Neural cell (in vitro differentiated cells): ENCODE results near the gene MPHOSPH9. TPM values are rescaled to one million over a fixed set of nuclear protein-coding genes. Genes with fewer than 3 reads are reported as not detected.

ENCODE experiments used
- H2AFZ ChIP-seq: fragments of 200-600, 300-800 bp; sonication (generic), shearing (Covaris generic); 2 replicates; pipeline ENCODE4 v1.6.0; 2014; ENCODE audit warnings: low read depth, mild to moderate bottlenecking, antibody characterized with exemption, low read length, moderate library complexity
- H3F3A ChIP-seq: fragments of 200-600 bp; shearing (Covaris generic); 2 replicates; pipeline ENCODE4 v1.6.1; 2016; ENCODE audit warnings: mild to moderate bottlenecking, moderate library complexity, mixed read lengths, antibody characterized with exemption, low read length; ENCODE audit not compliant: insufficient read depth, poor library complexity, severe bottlenecking
- H3K27ac ChIP-seq: fragments of 200-600, 300-800 bp; sonication (generic), shearing (Covaris generic); 2 replicates; pipeline ENCODE4 v1.5.1; 2014; ENCODE audit warnings: mild to moderate bottlenecking, low read length, moderate library complexity
- H3K27me3 ChIP-seq: fragments of 300-800, 200-600 bp; sonication (generic), shearing (Covaris generic); 2 replicates; pipeline ENCODE4 v1.6.0; 2014; ENCODE audit warnings: mild to moderate bottlenecking, low read depth, low read length, moderate library complexity; ENCODE audit not compliant: insufficient read depth
- H3K36me3 ChIP-seq: fragments of 300-800, 200-600 bp; sonication (generic), shearing (Covaris generic); 2 replicates; pipeline ENCODE4 v1.5.1; 2014; ENCODE audit warnings: mild to moderate bottlenecking, antibody characterized with exemption, low read length, moderate library complexity; ENCODE audit not compliant: insufficient read depth
- H3K4me2 ChIP-seq: fragments of 300-800, 200-600 bp; sonication (generic), shearing (Covaris generic); 2 replicates; pipeline ENCODE4 v1.6.0; 2014; ENCODE audit warnings: mild to moderate bottlenecking, low read length
- H3K4me3 ChIP-seq: fragments of 300-800, 200-600 bp; sonication (generic), shearing (Covaris generic); 2 replicates; pipeline ENCODE4 v1.5.1; 2014; ENCODE audit warnings: mild to moderate bottlenecking, low read length, moderate library complexity
- H3K79me2 ChIP-seq: fragments of 200-600 bp; shearing (Covaris generic); replicated peaks from 2 replicates; pipeline ENCODE4 v1.6.0; 2014; ENCODE audit warnings: mild to moderate bottlenecking, low read length, moderate library complexity; ENCODE audit not compliant: insufficient read depth
- H3K9ac ChIP-seq: fragments of 300-800, 200-600 bp; sonication (generic), shearing (Covaris generic); 2 replicates; pipeline ENCODE4 v1.6.1; 2016; ENCODE audit warnings: mild to moderate bottlenecking, low read length, mixed read lengths
- H3K9me2 ChIP-seq: fragments of 200-600 bp; shearing (Covaris generic); 2 replicates; pipeline ENCODE4 v1.6.1; 2016; ENCODE audit warnings: mild to moderate bottlenecking, low read length, mixed read lengths; ENCODE audit not compliant: insufficient read depth
- H3K9me3 ChIP-seq: fragments of 200-600, 300-800 bp; sonication (generic), shearing (Covaris generic); 2 replicates; pipeline ENCODE4 v1.6.1; 2016; ENCODE audit warnings: mild to moderate bottlenecking, mixed run types, low read length, moderate library complexity, mixed read lengths
- H4K20me1 ChIP-seq: fragments of 200-600 bp; shearing (Covaris generic); 2 replicates; pipeline ENCODE4 v1.6.1; 2016; ENCODE audit warnings: mild to moderate bottlenecking, mixed run types; ENCODE audit not compliant: insufficient read depth
- CTCF ChIP-seq: fragments of 450-650 bp; IDR thresholded peaks from 2 replicates; pipeline ENCODE4 v1.5.1; 2014; ENCODE audit warnings: antibody characterized with exemption, mild to moderate bottlenecking, moderate library complexity; ENCODE audit not compliant: poor library complexity, severe bottlenecking
- EP300 ChIP-seq: fragments of 450-650 bp; conservative IDR thresholded peaks from 2 replicates; pipeline ENCODE4 v1.6.1; 2014; ENCODE audit warnings: antibody characterized with exemption, mild to moderate bottlenecking, moderate library complexity; ENCODE audit not compliant: poor library complexity, severe bottlenecking
- EZH2 ChIP-seq: fragments of 200-600, 300-800 bp; shearing (Covaris generic), sonication (generic); IDR thresholded peaks from 2 replicates; pipeline ENCODE4 v1.6.1; 2014; ENCODE audit warnings: antibody characterized with exemption, low read length, borderline replicate concordance, mild to moderate bottlenecking; ENCODE audit not compliant: insufficient read depth, poor library complexity, severe bottlenecking
- MXI1 ChIP-seq: fragments of 450-650 bp; conservative IDR thresholded peaks from 2 replicates; pipeline ENCODE4 v1.6.1; 2014; ENCODE audit warnings: antibody characterized with exemption, mild to moderate bottlenecking; ENCODE audit not compliant: poor library complexity, severe bottlenecking
- POLR2AphosphoS5 ChIP-seq: IDR thresholded peaks from 2 replicates; pipeline ENCODE4 v1.6.1; 2012
- RAD21 ChIP-seq: fragments of 450-650 bp; conservative IDR thresholded peaks from 2 replicates; pipeline ENCODE4 v1.6.1; 2014; ENCODE audit warnings: antibody characterized with exemption, mild to moderate bottlenecking, moderate library complexity
- REST ChIP-seq: IDR thresholded peaks from 2 replicates; pipeline ENCODE4 v1.6.1; 2012; ENCODE audit warnings: borderline replicate concordance
- SMC3 ChIP-seq: fragments of 450-650 bp; conservative IDR thresholded peaks from 2 replicates; pipeline ENCODE4 v1.6.1; 2014; ENCODE audit warnings: antibody characterized with exemption, mild to moderate bottlenecking, moderate library complexity; ENCODE audit not compliant: poor library complexity
- TAF1 ChIP-seq: IDR thresholded peaks from 2 replicates; pipeline ENCODE4 v1.6.1; 2012; ENCODE audit warnings: low read depth
- polyA plus RNA-seq: library from polyadenylated mRNA; depleted of rRNA; stranded (reverse); fragments of >200 nt; gene quantifications from 2 replicates; pipeline ENCODE4 v1.2.3, GENCODE V29; 2014

The MPHOSPH9 gene
- polyA plus RNA-seq, 1 donor from 2014 or later, result 59.1 TPM

- H3K9ac ChIP-seq, result no peak overlapping the region
- H3K9me2 ChIP-seq, result no peaks in the 10 kb centered on the region
- TF ChIP-seq TAF1, result no peak
- TF ChIP-seq EZH2, result no peak
- no peak for TF ChIP-seq CTCF
- no peak for TF ChIP-seq REST
- no peak for TF ChIP-seq SMC3
- no peak for TF ChIP-seq POLR2AphosphoS5
- no peak for TF ChIP-seq RAD21
- no peak for TF ChIP-seq EP300
- no peak for TF ChIP-seq MXI1
- no peaks in the 10 kb centered on the region for H3F3A ChIP-seq
- H3K36me3 ChIP-seq, result no peaks in the 10 kb centered on the region
- no peak overlapping the region for H3K4me2 ChIP-seq
- no peaks in the 10 kb centered on the region for H3K9me3 ChIP-seq
- H2AFZ ChIP-seq, result no peak overlapping the region
- H3K27ac ChIP-seq, result no peak overlapping the region
- H3K79me2 ChIP-seq, result no peaks in the 10 kb centered on the region
- H3K27me3 ChIP-seq, result peaks cover 5% of the 10 kb centered on the region
- H4K20me1 ChIP-seq, result no peaks in the 10 kb centered on the region
- H3K4me3 ChIP-seq, result no peak overlapping the region
Measured at GRCh38 chr12:123145211-123145610, 87.7 kb downstream of the MPHOSPH9 start.

GRCh38 chr12:123143736-123144461 lies 89.0 kb downstream of the MPHOSPH9 start:
- Histone ChIP-seq H3K36me3 (no peaks in the 10 kb centered on the region), H2AFZ (no peak overlapping the region), H3K9me2 (no peaks in the 10 kb centered on the region), H4K20me1 (no peaks in the 10 kb centered on the region), H3K4me3 (no peak overlapping the region), H3K27me3 (no peaks in the 10 kb centered on the region), H3F3A (no peaks in the 10 kb centered on the region), H3K9me3 (no peaks in the 10 kb centered on the region), H3K27ac (no peak overlapping the region), H3K9ac (no peak overlapping the region), H3K4me2 (no peak overlapping the region), H3K79me2 (no peaks in the 10 kb centered on the region)
- TF ChIP-seq MXI1, result no peak
- TF ChIP-seq EZH2, result no peak
- TF ChIP-seq POLR2AphosphoS5, result no peak
- TF ChIP-seq TAF1, result no peak
- TF ChIP-seq EP300, result no peak
- TF ChIP-seq RAD21, result no peak
- no peak for TF ChIP-seq REST
- TF ChIP-seq CTCF, result no peak
- TF ChIP-seq SMC3, result no peak
